GM11168 (cell line): ENCODE data around the gene SLC44A3.
"Not testable (repeated sequence)": the region's sequence is repeated elsewhere in the genome, so short reads cannot be mapped to it uniquely, and the experiment has no call there.

ENCODE experiments used
- in situ Hi-C: fragments of 300-500 bp; cut with MboI; formaldehyde crosslinking; loops from one replicate; pipeline ENCODE4 v1.12.0; 2022; ENCODE audit warnings: low sequenced_read_pairs; ENCODE audit not compliant: unreplicated experiment

The SLC44A3 gene

GRCh38 chr1:94828251-94828650 is 8.1 kb downstream of the SLC44A3 start:
- in situ Hi-C loops: no loop called here

DNA sequence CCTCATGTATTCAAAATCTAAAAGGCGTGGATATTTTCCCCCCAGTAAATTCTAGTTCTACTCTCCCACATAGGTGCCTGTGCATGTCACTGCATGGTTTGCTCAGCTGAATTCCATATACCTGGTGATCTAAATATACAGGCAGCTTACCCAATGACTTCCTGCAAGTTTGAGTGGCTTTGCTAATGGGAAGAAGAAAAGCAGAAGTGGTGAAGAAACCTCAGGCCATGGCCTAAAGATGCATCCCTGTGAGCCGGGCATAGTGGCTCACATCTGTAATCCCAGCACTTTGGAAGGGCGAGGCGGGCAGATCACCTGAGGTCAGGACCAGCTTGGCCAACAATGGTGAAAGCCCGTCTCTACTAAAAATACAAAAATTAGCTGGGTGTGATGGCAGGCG is 11.5 kb downstream of the SLC44A3 start:
- in situ Hi-C loops: no loop called here

GRCh38 chr1:94832446-94832845 is 12.3 kb downstream of the SLC44A3 start:
- in situ Hi-C loops: no loop called here

- in situ Hi-C loops: no loop called here
Measured at GRCh38 chr1:94832931-94833585, 12.9 kb downstream of the SLC44A3 start.

DNA sequence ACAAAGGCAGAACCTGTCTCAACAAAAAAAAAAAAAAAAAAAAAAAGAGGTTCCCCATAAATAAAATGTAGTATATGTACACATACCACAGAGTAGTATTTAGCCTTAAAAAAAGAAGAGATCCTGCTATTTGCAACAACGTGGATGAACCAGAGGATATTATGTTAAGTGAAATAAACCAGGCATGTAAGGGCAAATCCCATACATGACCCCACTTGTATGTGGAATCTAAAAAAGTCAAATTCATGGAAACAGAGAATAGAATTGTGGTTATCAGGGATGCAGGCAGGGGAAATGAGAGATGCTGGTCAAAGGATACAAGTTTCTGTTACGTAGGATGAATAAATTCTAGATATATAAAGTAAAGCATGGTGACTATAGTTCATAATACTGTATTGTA is 16.7 kb downstream of the SLC44A3 start:
- in situ Hi-C loops: no loop called here

DNA sequence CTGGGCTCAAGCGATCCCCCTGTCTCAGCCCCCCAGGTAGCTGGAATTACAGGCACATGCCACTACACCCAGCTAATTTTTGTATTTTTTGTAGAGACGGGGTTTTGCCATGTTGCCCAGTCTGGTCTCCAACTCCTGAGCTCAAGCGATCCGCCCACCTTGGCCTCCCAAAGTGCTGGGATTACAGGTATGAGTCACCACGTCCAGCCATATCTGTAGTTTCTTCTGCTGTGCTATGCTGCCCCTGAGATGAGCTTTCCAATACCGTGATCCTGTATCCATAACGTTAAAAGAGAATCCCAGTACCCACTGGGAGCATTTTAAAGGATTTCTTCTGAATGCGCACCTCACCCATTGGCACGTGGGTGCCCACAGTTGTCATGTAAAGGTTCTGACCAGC is 20.2 kb downstream of the SLC44A3 start:
- in situ Hi-C loops: not testable (repeated sequence)

DNA sequence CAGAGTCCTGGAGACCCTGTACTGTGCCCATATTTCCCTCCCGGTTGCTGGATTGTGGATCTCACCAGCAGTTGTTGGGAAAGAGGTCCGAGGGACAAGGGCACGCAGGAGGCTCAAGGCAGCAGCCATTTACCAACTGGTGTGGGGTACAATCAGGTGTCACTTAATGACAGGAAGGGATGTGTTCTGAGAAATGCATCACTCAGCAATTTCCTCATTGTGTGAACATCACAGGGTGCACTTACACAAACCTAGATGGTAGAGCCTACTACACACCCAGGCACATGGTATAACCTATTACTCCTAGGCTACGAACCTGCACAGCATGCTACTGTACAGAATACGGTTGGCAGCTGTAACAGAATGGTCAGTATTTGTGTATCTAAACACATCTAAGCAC is 20.7 kb downstream of the SLC44A3 start:
- in situ Hi-C loops: no loop called here

GRCh38 chr1:94843430-94843829 is 23.3 kb downstream of the SLC44A3 start:
- in situ Hi-C loops: no loop called here

GRCh38 chr1:94843846-94844245 is 23.7 kb downstream of the SLC44A3 start:
- in situ Hi-C loops: no loop called here

DNA sequence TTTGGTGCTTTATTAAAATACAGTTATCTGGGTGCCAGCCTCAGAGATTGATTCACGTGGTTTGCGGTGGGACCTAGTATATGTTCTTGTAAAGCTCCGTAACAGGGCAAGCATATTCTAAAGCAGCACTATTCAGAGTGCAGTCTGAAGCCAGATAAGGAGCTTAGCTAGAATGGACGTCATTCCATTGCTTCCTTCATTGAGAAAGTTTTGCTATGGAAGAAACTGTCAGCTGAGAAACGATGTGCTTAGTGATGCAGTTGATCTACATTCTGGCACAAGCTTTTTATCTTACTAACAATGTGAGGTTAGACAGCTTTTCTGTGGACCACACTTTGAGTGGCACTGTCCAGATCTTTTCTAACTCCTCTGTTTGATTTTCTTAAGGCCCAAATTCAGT is 26.2 kb downstream of the SLC44A3 start:
- in situ Hi-C loops: no loop called here

DNA sequence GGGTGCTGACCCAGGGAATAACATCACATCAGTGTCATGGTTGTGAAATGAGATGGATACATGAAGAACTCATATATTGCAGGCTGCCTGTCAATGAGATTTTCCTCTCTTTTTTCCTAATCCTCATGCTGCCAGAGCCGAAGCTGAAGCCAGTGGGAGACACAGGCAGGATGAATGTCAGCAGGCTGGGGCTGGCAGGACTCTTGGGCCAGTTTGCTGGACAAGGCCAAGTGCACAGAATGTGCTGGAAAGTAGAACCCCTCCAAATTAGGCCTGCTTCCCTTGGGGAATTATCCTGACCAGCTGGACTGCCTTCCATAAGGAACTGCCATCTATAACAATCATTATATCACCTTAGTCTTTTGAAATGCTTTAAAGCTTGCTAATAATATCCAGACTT is 31.4 kb downstream of the SLC44A3 start:
- in situ Hi-C loops: loop anchor here (5.0 to 25.0 kb wide), 2 partner anchors 186 to 386 kb away; partner anchors contain the start of gene RWDD3

GRCh38 chr1:94852788-94853187 is 32.6 kb downstream of the SLC44A3 start:
- in situ Hi-C loops: loop anchor here (5.0 to 25.0 kb wide), 2 partner anchors 185 to 385 kb away; partner anchors contain the start of gene RWDD3

GRCh38 chr1:94854458-94855306 is 34.5 kb downstream of the SLC44A3 start:
- in situ Hi-C loops: loop anchor here (5.0 to 25.0 kb wide), 2 partner anchors 183 to 383 kb away; partner anchors contain the start of gene RWDD3

DNA sequence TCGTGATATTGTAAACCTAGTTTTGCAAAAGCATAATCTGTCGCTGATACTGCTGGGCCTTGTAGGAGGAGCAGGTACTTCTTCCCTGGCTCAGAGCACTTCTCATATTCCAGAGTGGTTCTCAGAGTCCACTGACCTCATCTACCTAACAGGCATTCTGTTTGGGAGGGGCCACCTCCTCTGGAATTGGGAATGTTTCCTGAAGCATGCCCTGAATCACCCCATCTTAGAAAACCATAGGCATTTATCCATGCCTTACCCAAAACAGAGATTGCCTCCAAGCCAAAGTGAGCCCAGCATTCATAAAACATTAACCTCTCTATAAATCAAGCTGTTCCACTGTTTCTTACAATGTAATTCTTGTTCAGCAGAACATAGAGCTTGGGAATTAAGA is 35.1 kb downstream of the SLC44A3 start:
- in situ Hi-C loops: loop anchor here (25.0 kb wide), 1 partner anchor 382 kb away; the partner anchor contains the start of gene RWDD3

DNA sequence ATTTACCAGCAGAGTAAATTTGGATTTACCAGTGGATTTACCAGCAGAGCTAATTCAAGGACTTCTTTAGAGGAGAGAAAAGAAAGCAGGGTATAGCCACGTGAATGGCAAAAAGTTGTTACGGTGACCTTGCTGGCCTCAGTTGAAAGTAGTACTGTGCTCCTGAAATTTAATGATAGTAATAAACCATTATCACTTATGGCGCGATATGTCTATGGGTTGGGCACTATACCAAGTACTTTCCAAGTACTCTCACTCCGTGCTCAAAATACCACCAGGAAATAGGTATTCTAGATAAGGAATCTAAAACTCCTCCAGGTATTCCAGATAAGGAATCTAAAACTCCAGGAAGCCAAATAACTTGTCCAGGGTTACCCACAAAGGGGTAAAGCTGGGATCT is 35.8 kb downstream of the SLC44A3 start:
- in situ Hi-C loops: loop anchor here (25.0 kb wide), 1 partner anchor 381 kb away; the partner anchor contains the start of gene RWDD3

- in situ Hi-C loops: loop anchor here (25.0 kb wide), 1 partner anchor 380 kb away; the partner anchor contains the start of gene RWDD3
Measured at GRCh38 chr1:94856868-94857267, 36.7 kb downstream of the SLC44A3 start.

GRCh38 chr1:94858276-94858675 is 38.1 kb downstream of the SLC44A3 start:
- in situ Hi-C loops: loop anchor here (25.0 kb wide), 1 partner anchor 379 kb away; the partner anchor contains the start of gene RWDD3

DNA sequence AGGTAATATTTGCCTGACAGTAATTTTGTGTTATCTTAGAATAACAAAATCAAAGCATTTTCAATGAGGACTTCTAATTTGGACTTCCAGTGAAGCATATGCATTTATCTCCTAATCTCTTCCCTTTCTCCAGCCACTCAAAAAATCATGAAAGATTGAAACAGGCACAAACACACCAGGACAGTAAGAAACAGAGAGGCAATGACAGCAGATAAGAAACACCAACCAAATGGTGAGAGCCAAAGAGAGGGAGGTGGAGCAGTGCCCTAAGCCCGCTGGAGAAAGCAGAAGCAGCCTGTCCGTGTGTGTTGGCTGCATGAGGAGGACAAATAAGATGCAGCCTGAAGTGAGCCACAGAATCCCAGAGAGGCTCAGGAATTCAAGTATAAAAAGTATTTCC is 39.0 kb downstream of the SLC44A3 start:
- in situ Hi-C loops: loop anchor here (25.0 kb wide), 1 partner anchor 378 kb away; the partner anchor contains the start of gene RWDD3

DNA sequence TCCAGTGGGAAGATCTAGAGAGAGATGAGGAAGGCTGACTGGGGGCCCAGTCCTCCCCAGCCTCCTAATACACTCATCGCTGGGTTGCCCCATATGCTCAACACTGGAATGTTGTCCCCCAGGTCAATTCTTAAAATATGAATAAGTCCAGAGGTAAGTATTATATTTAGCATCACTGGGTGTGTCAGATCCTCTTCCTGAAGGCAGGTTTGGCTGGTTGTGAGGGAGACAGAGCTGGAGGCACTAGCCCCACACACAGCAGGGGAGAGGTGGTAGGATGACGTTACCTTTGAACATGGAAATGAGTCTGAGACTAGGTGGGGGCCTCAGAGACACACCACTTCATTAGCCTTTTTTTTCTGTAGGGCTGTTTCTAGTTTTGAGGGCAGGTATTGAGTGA is 42.6 kb downstream of the SLC44A3 start:
- in situ Hi-C loops: loop anchor here (25.0 kb wide), 1 partner anchor 375 kb away; the partner anchor contains the start of gene RWDD3

GRCh38 chr1:94863297-94863911 is 43.2 kb downstream of the SLC44A3 start:
- in situ Hi-C loops: loop anchor here (25.0 kb wide), 1 partner anchor 374 kb away; the partner anchor contains the start of gene RWDD3
